ENCODE results near the gene UBE2L3. TPM values are rescaled to one million over a fixed set of nuclear protein-coding genes. Genes with fewer than 3 reads are reported as not detected.
"Not testable (repeated sequence)": the region's sequence is repeated elsewhere in the genome, so short reads cannot be mapped to it uniquely, and the experiment has no call there.

Gene UBE2L3
- total and polyA plus RNA-seq, 10 of the 15 experiments (the other 5 are each of a cell fraction or from before 2014, with no cell fraction given), result 55.7 to 168 (median 113) TPM

GRCh38 chr22:21580623-21581007 is 13.1 kb downstream of the UBE2L3 start:
- RAD21 ChIA-PET (ENCODE audit: unreplicated experiment); CTCF ChIA-PET; H3K9ac ChIP-seq (ENCODE audit: control insufficient read depth, insufficient read depth, low read length); in situ Hi-C loops (cut with MboI); H3K4me2 ChIP-seq (ENCODE audit: control insufficient read depth, insufficient read depth); H3K27ac ChIP-seq (ENCODE audit: control insufficient read depth, insufficient read depth); H3K4me3 ChIP-seq; ATAC-seq; H3K27me3 ChIP-seq (replicated peaks in 1 of 2; ENCODE audit: control insufficient read depth in 2 of 2, insufficient read depth in 2 of 2, low read length in 1 of 2); SMC1A ChIA-PET (ENCODE audit: uncharacterized antibody, unreplicated experiment); H3K9me3 ChIP-seq (replicated peaks; ENCODE audit: control insufficient read depth, insufficient read depth, low read length); POLR2A ChIA-PET; H3K4me1 ChIP-seq (ENCODE audit: control insufficient read depth, insufficient read depth, low read length); DNase-seq (ENCODE audit: low read depth, low spot score); BruUV-seq (replicated peaks); FAIRE-seq; H2AFZ ChIP-seq (ENCODE audit: control insufficient read depth, low read depth, low read length): not testable (repeated sequence)
- Histone ChIP-seq H4K20me1 (ENCODE audit: control insufficient read depth, insufficient read depth) (peaks cover 25% of the 10 kb centered on the region), H3K36me3 (ENCODE audit: control insufficient read depth in 2 of 2, insufficient read depth in 2 of 2, low read length in 1 of 2) (peaks cover 4 to 11% of the 10 kb centered on the region in 2 experiments; a peak in 3 of 4 replicates), H3K79me2 (ENCODE audit: control insufficient read depth, insufficient read depth, low read length) (peaks cover 75% of the 10 kb centered on the region)
- intact Hi-C loops (cut with micrococcal nuclease; ENCODE audit: unreplicated experiment), result loop anchor here (10.0 kb wide), 1 partner anchor 64 kb away; the partner anchor contains the start of gene SDF2L1
- WGBS (ENCODE audit: insufficient coverage, insufficient replicate concordance, low lambda C conversion rate, missing lambda C conversion rate), result 92% methylated on average over 9 of the region's 9 CpGs

GRCh38 chr22:21581009-21581713 is 13.6 kb downstream of the UBE2L3 start:
- RAD21 ChIA-PET (ENCODE audit: unreplicated experiment), result not testable (repeated sequence)
- intact Hi-C loops (cut with micrococcal nuclease; ENCODE audit: unreplicated experiment), result loop anchor here (10.0 kb wide), 1 partner anchor 64 kb away; the partner anchor contains the start of gene SDF2L1

More at GRCh38 chr22:21581009-21581713, 13.6 kb downstream of the UBE2L3 start:
- CTCF ChIA-PET; H3K27me3 ChIP-seq (replicated peaks in 1 of 2; ENCODE audit: control insufficient read depth in 2 of 2, insufficient read depth in 2 of 2, low read length in 1 of 2); H3K4me3 ChIP-seq; ATAC-seq; DNase-seq (ENCODE audit: low read depth, low spot score); BruUV-seq (replicated peaks); H2AFZ ChIP-seq (ENCODE audit: control insufficient read depth, low read depth, low read length); H3K4me2 ChIP-seq (ENCODE audit: control insufficient read depth, insufficient read depth); FAIRE-seq; H3K9ac ChIP-seq (ENCODE audit: control insufficient read depth, insufficient read depth, low read length); H3K4me1 ChIP-seq (ENCODE audit: control insufficient read depth, insufficient read depth, low read length); H3K27ac ChIP-seq (ENCODE audit: control insufficient read depth, insufficient read depth); in situ Hi-C loops (cut with MboI); H3K9me3 ChIP-seq (replicated peaks; ENCODE audit: control insufficient read depth, insufficient read depth, low read length): not testable (repeated sequence)
- ChIA-PET POLR2A (interaction anchor here (0.5 kb wide), 1 partner anchor 150 kb away, joined by 5 read pairs; no protein-coding TSS in a partner anchor), SMC1A (ENCODE audit: uncharacterized antibody, unreplicated experiment) (interaction anchor here (1.3 kb wide), 1 partner anchor 8 kb away, joined by 4 read pairs; no protein-coding TSS in a partner anchor)
- 82% methylated on average over 10 of the region's 10 CpGs for WGBS (ENCODE audit: insufficient coverage, insufficient replicate concordance, low lambda C conversion rate, missing lambda C conversion rate)
- Histone ChIP-seq H4K20me1 (ENCODE audit: control insufficient read depth, insufficient read depth) (peaks cover 25% of the 10 kb centered on the region), H3K79me2 (ENCODE audit: control insufficient read depth, insufficient read depth, low read length) (peaks cover 77% of the 10 kb centered on the region), H3K36me3 (ENCODE audit: control insufficient read depth in 2 of 2, insufficient read depth in 2 of 2, low read length in 1 of 2) (peaks cover 4 to 11% of the 10 kb centered on the region in 2 experiments; a peak in 3 of 4 replicates)
